ENCODE results near the gene COL19A1.

- TF ChIP-seq, protein P1, sequence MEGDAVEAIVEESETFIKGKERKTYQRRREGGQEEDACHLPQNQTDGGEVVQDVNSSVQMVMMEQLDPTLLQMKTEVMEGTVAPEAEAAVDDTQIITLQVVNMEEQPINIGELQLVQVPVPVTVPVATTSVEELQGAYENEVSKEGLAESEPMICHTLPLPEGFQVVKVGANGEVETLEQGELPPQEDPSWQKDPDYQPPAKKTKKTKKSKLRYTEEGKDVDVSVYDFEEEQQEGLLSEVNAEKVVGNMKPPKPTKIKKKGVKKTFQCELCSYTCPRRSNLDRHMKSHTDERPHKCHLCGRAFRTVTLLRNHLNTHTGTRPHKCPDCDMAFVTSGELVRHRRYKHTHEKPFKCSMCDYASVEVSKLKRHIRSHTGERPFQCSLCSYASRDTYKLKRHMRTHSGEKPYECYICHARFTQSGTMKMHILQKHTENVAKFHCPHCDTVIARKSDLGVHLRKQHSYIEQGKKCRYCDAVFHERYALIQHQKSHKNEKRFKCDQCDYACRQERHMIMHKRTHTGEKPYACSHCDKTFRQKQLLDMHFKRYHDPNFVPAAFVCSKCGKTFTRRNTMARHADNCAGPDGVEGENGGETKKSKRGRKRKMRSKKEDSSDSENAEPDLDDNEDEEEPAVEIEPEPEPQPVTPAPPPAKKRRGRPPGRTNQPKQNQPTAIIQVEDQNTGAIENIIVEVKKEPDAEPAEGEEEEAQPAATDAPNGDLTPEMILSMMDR (conservative IDR thresholded peaks at IDR 0.05; ENCODE audit: low read length), result no peak
- no peak for TF ChIP-seq EZH2phosphoT487 (IDR thresholded peaks at IDR 0.05; ENCODE audit: borderline replicate concordance)
Observed at GRCh38 chr6:69861986-69862385, 4.4 kb upstream of the COL19A1 start.

All from Loucy (cell line).